C1 segment of cervical spinal cord (tissue), 14 donors: ENCODE results near the gene USP48.
"Not testable (repeated sequence)": the region's sequence is repeated elsewhere in the genome, so short reads cannot be mapped to it uniquely, and the experiment has no call there.

ENCODE experiments used
- DNase-seq, 14 donors: peaks; one replicate each; lab custom pipeline; 2025; lab: John Stamatoyannopoulos, UW

The USP48 gene

GRCh38 chr1:21702780-21703179 lies 80.2 kb downstream of the USP48 start:
- DNase-seq, result no peak

GRCh38 chr1:21701401-21701800 lies 81.5 kb downstream of the USP48 start:
- peak in 1 of 14 donors; percentile 14 for DNase-seq

- DNase-seq, result no peak
Observed at GRCh38 chr1:21700094-21700493, 82.9 kb downstream of the USP48 start.

- DNase-seq, result no peak
Observed at GRCh38 chr1:21696931-21697330, 86.0 kb downstream of the USP48 start.

GRCh38 chr1:21693732-21694131 lies 89.2 kb downstream of the USP48 start:
- no peak for DNase-seq

GRCh38 chr1:21691739-21692138 lies 91.2 kb downstream of the USP48 start:
- no peak for DNase-seq

GRCh38 chr1:21689661-21690372 lies 93.1 kb downstream of the USP48 start:
- DNase-seq, result no peak

GRCh38 chr1:21687081-21687529 lies 95.8 kb downstream of the USP48 start:
- DNase-seq, result no peak

- no peak for DNase-seq
Observed at GRCh38 chr1:21685946-21686678, 96.8 kb downstream of the USP48 start.

GRCh38 chr1:21681426-21681825 lies 101.5 kb downstream of the USP48 start:
- no peak for DNase-seq

- no peak for DNase-seq
Observed at GRCh38 chr1:21680918-21681317, 102.0 kb downstream of the USP48 start.

GRCh38 chr1:21680381-21680780 lies 102.6 kb downstream of the USP48 start:
- DNase-seq, result no peak

GRCh38 chr1:21677168-21677567 lies 105.8 kb downstream of the USP48 start:
- DNase-seq, result no peak

GRCh38 chr1:21674957-21675356 lies 108.0 kb downstream of the USP48 start:
- DNase-seq, result no peak

GRCh38 chr1:21673853-21674252 lies 109.1 kb downstream of the USP48 start:
- DNase-seq, result not testable (repeated sequence)

- peak in 6 of 14 donors; percentile 5 to 80 (median 40) for DNase-seq
Observed at GRCh38 chr1:21673277-21673780, 109.6 kb downstream of the USP48 start.

- peak in 1 of 14 donors; percentile 40 for DNase-seq
Observed at GRCh38 chr1:21672478-21673276, 110.3 kb downstream of the USP48 start.

- peak in 2 of 14 donors; percentile 9 to 69 for DNase-seq
Observed at GRCh38 chr1:21671915-21672314, 111.0 kb downstream of the USP48 start.

- DNase-seq, result peak in 1 of 14 donors; percentile 23
Observed at GRCh38 chr1:21670956-21671902, 111.7 kb downstream of the USP48 start.

- no peak for DNase-seq
Observed at GRCh38 chr1:21670059-21670881, 112.7 kb downstream of the USP48 start.
